ENCODE measurements around the gene CHST9. TPM values are rescaled to one million over a fixed set of nuclear protein-coding genes. Genes with fewer than 3 reads are reported as not detected.

The CHST9 gene
- total RNA-seq, 6 experiments from 2014 or later, result not detected

GRCh38 chr18:26992926-26993325 lies 192.2 kb downstream of the CHST9 start:
- no peak for DNase-seq
- no peak for TF ChIP-seq CTCF (IDR thresholded peaks at IDR 0.05)

DNA sequence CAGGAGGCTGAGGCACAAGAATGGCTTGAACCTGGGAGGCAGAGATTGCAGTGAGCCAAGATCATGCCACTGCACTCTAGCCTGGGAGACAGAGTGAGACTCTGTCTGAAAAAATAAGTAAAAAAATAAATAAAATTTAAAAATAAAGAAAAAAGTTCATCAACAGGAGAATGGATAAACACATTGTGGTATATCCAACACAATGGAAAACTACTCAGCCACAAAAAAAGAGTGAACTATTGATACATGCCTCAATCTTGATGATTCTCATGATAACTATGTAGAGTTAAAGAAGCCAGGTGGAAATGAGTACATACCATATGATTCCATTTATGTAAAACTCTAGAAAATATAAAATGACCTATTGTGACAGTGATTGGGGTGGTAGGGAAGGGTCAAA lies 195.3 kb downstream of the CHST9 start:
- H3K4me3 Mint-ChIP-seq, result no peak overlapping the region
- no peaks in the 10 kb centered on the region for H3K36me3 Mint-ChIP-seq (ENCODE audit: low read depth)
- H3K27ac Mint-ChIP-seq, result no peak overlapping the region
- peaks cover 24% of the 10 kb centered on the region for H3K9me3 Mint-ChIP-seq
- no peak for DNase-seq
- no peak for TF ChIP-seq CTCF (IDR thresholded peaks at IDR 0.05)
- no peaks in the 10 kb centered on the region for H3K4me1 Mint-ChIP-seq (ENCODE audit: low read depth)
- no peaks in the 10 kb centered on the region for H3K27me3 Mint-ChIP-seq (ENCODE audit: insufficient read depth)

More at GRCh38 chr18:26992926-26993325, 192.2 kb downstream of the CHST9 start:
- no peaks in the 10 kb centered on the region for H3K4me1 Mint-ChIP-seq (ENCODE audit: low read depth)
- no peaks in the 10 kb centered on the region for H3K27me3 Mint-ChIP-seq (ENCODE audit: insufficient read depth)
- no peak overlapping the region for H3K27ac Mint-ChIP-seq
- H3K9me3 Mint-ChIP-seq, result peaks cover 26% of the 10 kb centered on the region
- no peak overlapping the region for H3K4me3 Mint-ChIP-seq
- H3K36me3 Mint-ChIP-seq (ENCODE audit: low read depth), result no peaks in the 10 kb centered on the region

DNA sequence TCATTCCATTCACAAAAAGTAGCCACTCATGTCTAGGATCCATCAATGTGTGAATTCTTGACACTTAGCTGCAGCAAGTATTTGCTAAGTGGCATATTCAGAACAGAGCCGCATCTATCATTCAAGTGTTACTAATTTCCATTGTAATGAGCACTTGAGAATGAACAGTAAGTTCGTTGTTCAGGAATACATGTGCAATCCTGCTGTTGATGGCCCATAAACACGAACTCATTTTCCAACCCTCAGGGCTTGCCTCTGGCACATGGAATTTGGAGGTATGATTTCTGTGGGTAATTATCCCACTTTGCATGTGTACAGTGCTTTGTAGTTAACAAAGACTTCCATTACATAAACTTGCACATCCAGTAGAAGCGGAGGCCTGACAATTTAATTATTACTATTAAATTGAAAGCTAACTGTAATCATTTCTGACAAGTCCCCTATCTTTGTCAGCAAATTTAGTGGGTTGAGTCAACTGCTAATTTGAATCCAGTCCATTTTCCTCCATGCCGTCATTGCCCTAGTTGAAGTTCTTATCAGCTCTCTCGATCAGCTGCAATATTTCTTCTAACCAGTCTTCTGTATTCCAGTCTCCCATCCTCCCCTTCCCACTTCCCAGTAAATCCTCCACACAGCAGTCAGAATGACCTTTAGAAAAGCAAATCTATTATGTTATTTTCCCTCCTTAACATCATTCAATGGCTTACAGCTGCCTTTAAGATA lies 203.6 kb downstream of the CHST9 start:
- Mint-ChIP-seq H3K4me3 (no peak overlapping the region), H3K9me3 (peaks cover 16% of the 10 kb centered on the region), H3K36me3 (ENCODE audit: low read depth) (no peaks in the 10 kb centered on the region), H3K27me3 (ENCODE audit: insufficient read depth) (peaks cover 2% of the 10 kb centered on the region), H3K4me1 (ENCODE audit: low read depth) (no peaks in the 10 kb centered on the region), H3K27ac (no peak overlapping the region)
- DNase-seq, result no peak
- no peak for TF ChIP-seq CTCF (IDR thresholded peaks at IDR 0.05)

- H3K36me3 Mint-ChIP-seq (ENCODE audit: low read depth), result no peaks in the 10 kb centered on the region
- no peak for DNase-seq
- H3K9me3 Mint-ChIP-seq, result peaks cover 26% of the 10 kb centered on the region
- H3K4me1 Mint-ChIP-seq (ENCODE audit: low read depth), result no peaks in the 10 kb centered on the region
- no peak overlapping the region for H3K27ac Mint-ChIP-seq
- TF ChIP-seq CTCF (IDR thresholded peaks at IDR 0.05), result no peak
- peaks cover 2% of the 10 kb centered on the region for H3K27me3 Mint-ChIP-seq (ENCODE audit: insufficient read depth)
- no peak overlapping the region for H3K4me3 Mint-ChIP-seq
Observed at GRCh38 chr18:26978812-26979341, 206.2 kb downstream of the CHST9 start.

- H3K4me1 Mint-ChIP-seq (ENCODE audit: low read depth), result no peaks in the 10 kb centered on the region
Observed at GRCh38 chr18:26977781-26978180, 207.3 kb downstream of the CHST9 start.

More at GRCh38 chr18:26977781-26978180, 207.3 kb downstream of the CHST9 start:
- DNase-seq, result no peak
- Mint-ChIP-seq H3K27me3 (ENCODE audit: insufficient read depth) (peaks cover 2% of the 10 kb centered on the region), H3K4me3 (no peak overlapping the region), H3K9me3 (peaks cover 28% of the 10 kb centered on the region), H3K36me3 (ENCODE audit: low read depth) (no peaks in the 10 kb centered on the region), H3K27ac (no peak overlapping the region)
- TF ChIP-seq CTCF (IDR thresholded peaks at IDR 0.05), result no peak

All from HFFc6 (cell line).